Keratinocyte (primary cell): ENCODE results near the gene TTYH1. TPM values are rescaled to one million over a fixed set of nuclear protein-coding genes. Genes with fewer than 3 reads are reported as not detected.

Source experiments
- DNase-seq: peaks from one replicate; pipeline ENCODE4 v3.0.0-alpha.2; 2011; ENCODE audit warnings: low read depth, missing footprints, low spot score
- FAIRE-seq: peaks from 2 replicates; lab custom pipeline; 2011; peaks lifted over from hg19 to GRCh38; lab: Jason Lieb, UNC
- H2AFZ ChIP-seq: 2 replicates; pipeline ENCODE4 v1.6.0; 2012; ENCODE audit warnings: low read length, control low read depth, inconsistent platforms; ENCODE audit not compliant: control insufficient read depth
- H3K27ac ChIP-seq: 2 replicates; pipeline ENCODE4 v1.5.1; 2011; ENCODE audit warnings: low read length; ENCODE audit not compliant: control insufficient read depth, insufficient read depth
- H3K27me3 ChIP-seq: 3 replicates; pipeline ENCODE4 v1.6.0; 2011; ENCODE audit warnings: low read length; ENCODE audit not compliant: control insufficient read depth, insufficient read depth; ENCODE audit errors: extremely low read depth
- H3K36me3 ChIP-seq, 2 experiments: 2 replicates in 1 of 2; 3 replicates in 1 of 2; pipeline ENCODE4 v1.5.1; 2011; ENCODE audit warnings: low read length in 2 of 2, mild to moderate bottlenecking in 1 of 2; ENCODE audit not compliant: control insufficient read depth in 2 of 2, insufficient read depth in 2 of 2; ENCODE audit errors: extremely low read depth in 1 of 2
- H3K4me1 ChIP-seq: 3 replicates; pipeline ENCODE4 v1.5.1; 2011; ENCODE audit warnings: low read length; ENCODE audit not compliant: control insufficient read depth, insufficient read depth; ENCODE audit errors: extremely low read depth
- H3K4me2 ChIP-seq: 3 replicates; pipeline ENCODE4 v1.6.0; 2011; ENCODE audit warnings: low read depth, low read length; ENCODE audit not compliant: control insufficient read depth, insufficient read depth; ENCODE audit errors: extremely low read depth
- H3K4me3 ChIP-seq, 3 experiments: fragments of 200-600 bp in 1 of 3; sonication (generic) in 1 of 3; 2 replicates in 2 of 3; 3 replicates in 1 of 3; pipeline ENCODE4 v1.5.1; 2011 to 2016; ENCODE audit warnings: low read length in 3 of 3, mild to moderate bottlenecking in 3 of 3, control low read depth in 2 of 3, inconsistent platforms in 1 of 3, low read depth in 1 of 3, mixed read lengths in 1 of 3, mixed run types in 1 of 3, moderate library complexity in 1 of 3; ENCODE audit not compliant: control insufficient read depth in 2 of 3, insufficient read depth in 2 of 3; ENCODE audit errors: extremely low read depth in 1 of 3
- H3K79me2 ChIP-seq: 2 replicates; pipeline ENCODE4 v1.6.0; 2012; ENCODE audit warnings: low read length; ENCODE audit not compliant: control insufficient read depth, insufficient read depth
- H3K9ac ChIP-seq: 3 replicates; pipeline ENCODE4 v1.6.0; 2011; ENCODE audit warnings: low read length; ENCODE audit not compliant: control insufficient read depth, insufficient read depth; ENCODE audit errors: extremely low read depth
- H3K9me1 ChIP-seq: 3 replicates; pipeline ENCODE4 v1.6.0; 2011; ENCODE audit warnings: low read length; ENCODE audit not compliant: control insufficient read depth, insufficient read depth; ENCODE audit errors: extremely low read depth
- H3K9me3 ChIP-seq: 2 replicates; pipeline ENCODE4 v1.5.1; 2012; ENCODE audit warnings: low read depth, low read length; ENCODE audit not compliant: control insufficient read depth
- H4K20me1 ChIP-seq: 3 replicates; pipeline ENCODE4 v1.6.0; 2011; ENCODE audit warnings: low read length; ENCODE audit not compliant: control insufficient read depth, insufficient read depth; ENCODE audit errors: extremely low read depth
- EZH2 ChIP-seq: IDR thresholded peaks from one replicate; pipeline ENCODE4 v1.6.1; 2012; ENCODE audit warnings: inconsistent platforms, mild to moderate bottlenecking, low read length, moderate library complexity
- dilution Hi-C: fragments of 300-500 bp; cut with MboI; formaldehyde crosslinking; loops from one replicate; pipeline ENCODE4 v1.7.0; 2020; ENCODE audit warnings: low sequenced_read_pairs; ENCODE audit not compliant: extremely low pct_ligation_motif_present
- polyA plus RNA-seq, 5 experiments: library from polyadenylated mRNA; depleted of rRNA in 3 of 5; stranded (reverse) in 3 of 5; stranded (forward) in 1 of 5; unstranded in 1 of 5; fragments of >200 nt; gene quantifications; 1 replicate in 1 of 5; 2 replicates in 3 of 5; 3 replicates in 1 of 5; pipeline versions ENCODE4 v1.2.1 to v1.2.3, GENCODE V29; 2011 to 2012; ENCODE audit warnings: missing spikeins in 2 of 5, low read depth in 1 of 5, low replicate concordance in 1 of 5
- TF ChIP-seq, protein P1 (sequence below), 3 experiments: IDR thresholded peaks in 1 of 3; conservative IDR thresholded peaks in 1 of 3; optimal IDR thresholded peaks in 1 of 3; 2 replicates in 2 of 3; 3 replicates in 1 of 3; pipeline versions ENCODE3 to v1.5.1; 2011; ENCODE audit warnings: low read length in 3 of 3, mild to moderate bottlenecking in 3 of 3, moderate library complexity in 2 of 3, control low read depth in 1 of 3, inconsistent platforms in 1 of 3; ENCODE audit not compliant: insufficient read depth in 2 of 3; ENCODE audit errors: extremely low read depth in 1 of 3

The TTYH1 gene
- polyA plus RNA-seq, 1 donor (not counting 4 experiments of a cell fraction or from before 2014, with no cell fraction given): 0.13 TPM

DNA sequence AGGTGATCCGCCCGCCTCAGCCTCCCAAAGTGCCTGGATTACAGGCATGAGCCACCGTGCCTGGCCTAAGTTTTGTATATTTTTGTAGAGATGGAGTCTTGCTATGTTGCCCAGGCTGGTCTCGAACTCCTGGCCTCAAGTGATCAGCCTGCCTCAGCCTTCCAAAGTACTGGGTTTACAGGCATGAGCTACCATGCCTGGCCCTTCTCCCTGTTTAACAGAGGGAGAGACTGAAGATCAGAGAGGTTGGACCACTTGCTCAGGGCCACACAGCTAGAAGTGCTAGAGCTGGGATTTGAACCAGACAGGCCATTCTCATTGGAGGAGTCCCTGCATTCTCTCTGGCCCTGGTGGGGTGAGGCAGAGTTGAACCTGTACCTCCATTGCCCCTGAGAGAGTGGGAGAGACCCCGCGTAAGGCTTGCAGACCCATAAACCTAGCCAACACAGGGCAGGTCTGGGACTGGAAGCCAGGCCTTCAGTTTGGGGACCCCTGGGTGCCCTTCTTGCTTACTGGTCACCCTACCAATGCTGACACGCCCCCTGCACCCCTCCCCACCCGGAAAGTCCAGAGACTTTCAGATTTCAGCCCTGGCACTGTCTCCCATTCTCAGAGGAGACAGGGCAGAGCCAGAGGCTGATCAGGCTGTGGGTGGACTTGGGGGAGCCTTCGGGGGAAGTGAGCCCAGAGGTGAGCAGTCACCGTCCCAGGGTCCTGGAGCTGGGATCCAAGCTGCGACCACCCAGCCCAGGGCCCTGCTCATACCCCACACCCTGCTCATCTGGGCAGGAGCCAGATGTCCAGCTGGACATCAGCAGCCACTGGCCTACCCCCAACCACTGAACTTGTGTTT is 13.3 kb downstream of the TTYH1 start:
- Histone ChIP-seq H3K79me2 (no peaks in the 10 kb centered on the region), H2AFZ (no peak overlapping the region), H3K9ac (no peak overlapping the region), H4K20me1 (no peaks in the 10 kb centered on the region), H3K4me2 (no peak overlapping the region), H3K36me3 (no peaks in the 10 kb centered on the region), H3K4me3 (no peak overlapping the region), H3K9me1 (no peaks in the 10 kb centered on the region), H3K27ac (no peak overlapping the region), H3K4me1 (peaks cover 19% of the 10 kb centered on the region), H3K27me3 (peaks cover 20% of the 10 kb centered on the region), H3K9me3 (no peaks in the 10 kb centered on the region)
- FAIRE-seq (no peak), DNase-seq (no peak)
- TF ChIP-seq, protein P1, sequence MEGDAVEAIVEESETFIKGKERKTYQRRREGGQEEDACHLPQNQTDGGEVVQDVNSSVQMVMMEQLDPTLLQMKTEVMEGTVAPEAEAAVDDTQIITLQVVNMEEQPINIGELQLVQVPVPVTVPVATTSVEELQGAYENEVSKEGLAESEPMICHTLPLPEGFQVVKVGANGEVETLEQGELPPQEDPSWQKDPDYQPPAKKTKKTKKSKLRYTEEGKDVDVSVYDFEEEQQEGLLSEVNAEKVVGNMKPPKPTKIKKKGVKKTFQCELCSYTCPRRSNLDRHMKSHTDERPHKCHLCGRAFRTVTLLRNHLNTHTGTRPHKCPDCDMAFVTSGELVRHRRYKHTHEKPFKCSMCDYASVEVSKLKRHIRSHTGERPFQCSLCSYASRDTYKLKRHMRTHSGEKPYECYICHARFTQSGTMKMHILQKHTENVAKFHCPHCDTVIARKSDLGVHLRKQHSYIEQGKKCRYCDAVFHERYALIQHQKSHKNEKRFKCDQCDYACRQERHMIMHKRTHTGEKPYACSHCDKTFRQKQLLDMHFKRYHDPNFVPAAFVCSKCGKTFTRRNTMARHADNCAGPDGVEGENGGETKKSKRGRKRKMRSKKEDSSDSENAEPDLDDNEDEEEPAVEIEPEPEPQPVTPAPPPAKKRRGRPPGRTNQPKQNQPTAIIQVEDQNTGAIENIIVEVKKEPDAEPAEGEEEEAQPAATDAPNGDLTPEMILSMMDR (optimal IDR thresholded peaks at IDR 0.05 in 1 of 3, IDR thresholded peaks at IDR 0.05 in 1 of 3, conservative IDR thresholded peaks at IDR 0.05 in 1 of 3; ENCODE audit: extremely low read depth in 1 of 3, insufficient read depth in 2 of 3, low read length in 3 of 3): no peak
- no peak for TF ChIP-seq EZH2
- dilution Hi-C loops: no loop called here

DNA sequence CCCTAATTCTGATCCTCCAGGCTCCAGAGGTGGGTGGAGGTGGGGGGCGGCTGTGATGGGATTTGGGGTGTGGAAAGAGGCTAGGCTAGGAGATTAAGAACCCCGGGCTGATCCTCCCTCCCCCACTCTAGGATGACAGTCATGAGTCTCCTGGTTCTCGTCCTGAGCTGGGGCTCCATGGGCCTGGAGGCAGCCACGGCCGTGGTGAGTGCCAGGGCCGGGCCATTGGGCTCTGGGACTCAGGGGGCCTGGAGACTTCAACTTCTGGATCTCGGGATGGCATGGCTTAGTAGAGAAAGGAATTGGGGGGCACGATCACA is 13.9 kb downstream of the TTYH1 start:
- DNase-seq: no peak

More for the DNA sequence above, 13.9 kb downstream of the TTYH1 start:
- TF ChIP-seq EZH2: no peak
- TF ChIP-seq, protein P1 (optimal IDR thresholded peaks at IDR 0.05 in 1 of 3, IDR thresholded peaks at IDR 0.05 in 1 of 3, conservative IDR thresholded peaks at IDR 0.05 in 1 of 3; ENCODE audit: extremely low read depth in 1 of 3, insufficient read depth in 2 of 3, low read length in 3 of 3): no peak
- Histone ChIP-seq H3K9me3 (no peaks in the 10 kb centered on the region), H2AFZ (no peak overlapping the region), H3K79me2 (no peaks in the 10 kb centered on the region), H3K36me3 (no peaks in the 10 kb centered on the region), H3K9me1 (no peaks in the 10 kb centered on the region), H3K27ac (no peak overlapping the region), H4K20me1 (no peaks in the 10 kb centered on the region), H3K4me1 (peaks cover 19% of the 10 kb centered on the region), H3K27me3 (peaks cover 20% of the 10 kb centered on the region), H3K9ac (no peak overlapping the region), H3K4me3 (no peak overlapping the region), H3K4me2 (no peak overlapping the region)
- FAIRE-seq: no peak
- dilution Hi-C loops: no loop called here
